ENCODE data around the gene FRMD7.

- TF ChIP-seq CTCF (conservative IDR thresholded peaks at IDR 0.05; ENCODE audit: low read length) (no peak), EZH2phosphoT487 (IDR thresholded peaks at IDR 0.05; ENCODE audit: borderline replicate concordance) (no peak)
Observed at GRCh38 chrX:132146456-132146855, 18.6 kb upstream of the FRMD7 start.
